HG03108 (cell line): ENCODE measurements around the gene RNF207.

Source experiments
- ATAC-seq: cut with Tn5 transposase; IDR thresholded peaks from one replicate; pipeline ENCODE4 v1.9.1; 2021; ENCODE audit warnings: moderate library complexity; ENCODE audit not compliant: unreplicated experiment

The RNF207 gene

GRCh38 chr1:6174621-6175410, 31.1 kb upstream of the RNF207 start:
- ATAC-seq = no peak

GRCh38 chr1:6175411-6175828, 30.5 kb upstream of the RNF207 start:
- no peak for ATAC-seq

- ATAC-seq = no peak
These were observed 29.1 kb upstream of the RNF207 start for GRCh38 chr1:6176779-6177178.

- no peak for ATAC-seq
These were observed 28.1 kb upstream of the RNF207 start for GRCh38 chr1:6177681-6178380.

- ATAC-seq = no peak
These were observed 27.0 kb upstream of the RNF207 start for GRCh38 chr1:6178751-6179563.

- no peak for ATAC-seq
These were observed 26.2 kb upstream of the RNF207 start for GRCh38 chr1:6179564-6180175.

- ATAC-seq = no peak
These were observed 25.6 kb upstream of the RNF207 start, which contains the start of gene CHD5 for GRCh38 chr1:6180268-6180706. CHD5 (minus strand) TSS chr1:6180321; CDS start chr1:6180023, 298 bp downstream.

- ATAC-seq = no peak
These were observed 25.1 kb upstream of the RNF207 start for GRCh38 chr1:6180707-6181311.

- no peak for ATAC-seq
These were observed 24.6 kb upstream of the RNF207 start for GRCh38 chr1:6181347-6181770.

GRCh38 chr1:6183520-6183989, 22.4 kb upstream of the RNF207 start:
- no peak for ATAC-seq

GRCh38 chr1:6184083-6184783, 21.7 kb upstream of the RNF207 start:
- no peak for ATAC-seq

- no peak for ATAC-seq
These were observed 20.8 kb upstream of the RNF207 start for GRCh38 chr1:6185151-6185550.

- ATAC-seq = no peak
These were observed 20.1 kb upstream of the RNF207 start for GRCh38 chr1:6185635-6186382.

GRCh38 chr1:6188466-6188865, 17.5 kb upstream of the RNF207 start:
- no peak for ATAC-seq

GRCh38 chr1:6191968-6192367, 14.0 kb upstream of the RNF207 start:
- ATAC-seq = no peak

GRCh38 chr1:6197746-6198427, 8.0 kb upstream of the RNF207 start:
- ATAC-seq = no peak

GRCh38 chr1:6198646-6199297, 7.1 kb upstream of the RNF207 start:
- peak; percentile 15 for ATAC-seq
